ENCODE data around the gene ADAM12.

Gene ADAM12

GRCh38 chr10:126198681-126199080 lies 189.6 kb downstream of the ADAM12 start:
- TF ChIP-seq EZH2phosphoT487 (IDR thresholded peaks at IDR 0.05; ENCODE audit: low read length) (no peak), CTCF (IDR thresholded peaks at IDR 0.05; ENCODE audit: low read length) (no peak), EZH2 (optimal IDR thresholded peaks at IDR 0.05; ENCODE audit: low read depth, low read length) (no peak)
- no peaks in the 10 kb centered on the region for H3K9me2 ChIP-seq (replicated peaks; ENCODE audit: insufficient read depth, low read length)
- no peak for DNase-seq
- H3K4me2 ChIP-seq (ENCODE audit: low read depth, low read length): no peak overlapping the region
- no peak overlapping the region for H3K9ac ChIP-seq (ENCODE audit: low read length)
- H4K20me1 ChIP-seq (ENCODE audit: insufficient read depth, low read length): no peaks in the 10 kb centered on the region
- H3K27me3 ChIP-seq (replicated peaks; ENCODE audit: insufficient read depth, low read length): no peaks in the 10 kb centered on the region
- no peak overlapping the region for H3K4me3 ChIP-seq (ENCODE audit: low read length)
- H3K9me3 ChIP-seq (replicated peaks; ENCODE audit: insufficient read depth, low read length): no peaks in the 10 kb centered on the region
- H3K27ac ChIP-seq (ENCODE audit: low read length): no peak overlapping the region
- no peak overlapping the region for H2AFZ ChIP-seq (ENCODE audit: low read length)
- no peaks in the 10 kb centered on the region for H3F3A ChIP-seq (ENCODE audit: insufficient read depth, low read length)
- no peaks in the 10 kb centered on the region for H3K36me3 ChIP-seq (replicated peaks; ENCODE audit: insufficient read depth, low read length)
- no peaks in the 10 kb centered on the region for H3K4me1 ChIP-seq (ENCODE audit: low read length)
- H3K79me2 ChIP-seq (ENCODE audit: low read length): no peaks in the 10 kb centered on the region

- no peaks in the 10 kb centered on the region for H3K27me3 ChIP-seq (replicated peaks; ENCODE audit: insufficient read depth, low read length)
- TF ChIP-seq EZH2phosphoT487 (IDR thresholded peaks at IDR 0.05; ENCODE audit: low read length): no peak
- no peak for TF ChIP-seq CTCF (IDR thresholded peaks at IDR 0.05; ENCODE audit: low read length)
- TF ChIP-seq EZH2 (optimal IDR thresholded peaks at IDR 0.05; ENCODE audit: low read depth, low read length): no peak
- no peaks in the 10 kb centered on the region for H3K79me2 ChIP-seq (ENCODE audit: low read length)
- no peak for DNase-seq
- no peaks in the 10 kb centered on the region for H3K9me3 ChIP-seq (replicated peaks; ENCODE audit: insufficient read depth, low read length)
- no peak overlapping the region for H3K27ac ChIP-seq (ENCODE audit: low read length)
- no peaks in the 10 kb centered on the region for H3K4me1 ChIP-seq (ENCODE audit: low read length)
- no peak overlapping the region for H3K4me3 ChIP-seq (ENCODE audit: low read length)
- H3K9ac ChIP-seq (ENCODE audit: low read length): no peak overlapping the region
- H3K9me2 ChIP-seq (replicated peaks; ENCODE audit: insufficient read depth, low read length): no peaks in the 10 kb centered on the region
- H3K36me3 ChIP-seq (replicated peaks; ENCODE audit: insufficient read depth, low read length): no peaks in the 10 kb centered on the region
- no peak overlapping the region for H3K4me2 ChIP-seq (ENCODE audit: low read depth, low read length)
- H3F3A ChIP-seq (ENCODE audit: insufficient read depth, low read length): no peaks in the 10 kb centered on the region
- no peak overlapping the region for H2AFZ ChIP-seq (ENCODE audit: low read length)
- H4K20me1 ChIP-seq (ENCODE audit: insufficient read depth, low read length): no peaks in the 10 kb centered on the region
These were observed 191.2 kb downstream of the ADAM12 start for GRCh38 chr10:126197036-126197543.

- no peak for TF ChIP-seq CTCF (IDR thresholded peaks at IDR 0.05; ENCODE audit: low read length)
- no peak for TF ChIP-seq EZH2phosphoT487 (IDR thresholded peaks at IDR 0.05; ENCODE audit: low read length)
- no peak for TF ChIP-seq EZH2 (optimal IDR thresholded peaks at IDR 0.05; ENCODE audit: low read depth, low read length)
- H3K27me3 ChIP-seq (replicated peaks; ENCODE audit: insufficient read depth, low read length): no peaks in the 10 kb centered on the region
- H3K9ac ChIP-seq (ENCODE audit: low read length): no peak overlapping the region
- no peaks in the 10 kb centered on the region for H3K79me2 ChIP-seq (ENCODE audit: low read length)
- H3K4me3 ChIP-seq (ENCODE audit: low read length): no peak overlapping the region
- no peak overlapping the region for H3K4me2 ChIP-seq (ENCODE audit: low read depth, low read length)
- no peak overlapping the region for H3K27ac ChIP-seq (ENCODE audit: low read length)
- H3K9me3 ChIP-seq (replicated peaks; ENCODE audit: insufficient read depth, low read length): no peaks in the 10 kb centered on the region
- no peak overlapping the region for H2AFZ ChIP-seq (ENCODE audit: low read length)
- H3K36me3 ChIP-seq (replicated peaks; ENCODE audit: insufficient read depth, low read length): no peaks in the 10 kb centered on the region
- DNase-seq: no peak
- no peaks in the 10 kb centered on the region for H3K9me2 ChIP-seq (replicated peaks; ENCODE audit: insufficient read depth, low read length)
- no peaks in the 10 kb centered on the region for H4K20me1 ChIP-seq (ENCODE audit: insufficient read depth, low read length)
- H3K4me1 ChIP-seq (ENCODE audit: low read length): no peaks in the 10 kb centered on the region
- H3F3A ChIP-seq (ENCODE audit: insufficient read depth, low read length): no peaks in the 10 kb centered on the region
These were observed 192.0 kb downstream of the ADAM12 start for GRCh38 chr10:126196281-126196680.
